ENCODE data around the gene TPTE2.
A peak's percentile ranks its signal among the peaks of the same experiment; 100 is the strongest.
"Not testable (repeated sequence)": the region's sequence is repeated elsewhere in the genome, so short reads cannot be mapped to it uniquely, and the experiment has no call there.

TPTE2 gene

GRCh38 chr13:19561127-19561582 is at the start of gene TPTE2:
Gene TPTE2 (minus strand): TSS chr13:19561532. CDS start chr13:19503234, 58,298 bp downstream.
- not testable (repeated sequence) for DNase-seq (ENCODE audit: low read depth)

GRCh38 chr13:19607523-19608078 is 46.3 kb upstream of the TPTE2 start:
- DNase-seq (ENCODE audit: low read depth), result peak; percentile 24

- no peak for DNase-seq (ENCODE audit: low read depth)
Measured at GRCh38 chr13:19606737-19607136, 45.4 kb upstream of the TPTE2 start.

GRCh38 chr13:19606152-19606551 is 44.8 kb upstream of the TPTE2 start:
- DNase-seq (ENCODE audit: low read depth), result peak; percentile 64

- peak; percentile 23 for DNase-seq (ENCODE audit: low read depth)
Measured at GRCh38 chr13:19605161-19605955, 44.0 kb upstream of the TPTE2 start.

GRCh38 chr13:19604306-19604705 is 43.0 kb upstream of the TPTE2 start:
- DNase-seq (ENCODE audit: low read depth), result no peak

- DNase-seq (ENCODE audit: low read depth), result peak; percentile 64
Measured at GRCh38 chr13:19601749-19602725, 40.7 kb upstream of the TPTE2 start.

- DNase-seq (ENCODE audit: low read depth), result peak; percentile 93
Measured at GRCh38 chr13:19597523-19597922, 36.2 kb upstream of the TPTE2 start.

GRCh38 chr13:19596960-19597361 is 35.6 kb upstream of the TPTE2 start:
- peak; percentile 86 for DNase-seq (ENCODE audit: low read depth)

GRCh38 chr13:19596086-19596485 is 34.8 kb upstream of the TPTE2 start:
- no peak for DNase-seq (ENCODE audit: low read depth)

GRCh38 chr13:19592657-19593180 is 31.4 kb upstream of the TPTE2 start:
- no peak for DNase-seq (ENCODE audit: low read depth)

- no peak for DNase-seq (ENCODE audit: low read depth)
Measured at GRCh38 chr13:19591864-19592263, 30.5 kb upstream of the TPTE2 start.

GRCh38 chr13:19590423-19590822 is 29.1 kb upstream of the TPTE2 start:
- no peak for DNase-seq (ENCODE audit: low read depth)

- DNase-seq (ENCODE audit: low read depth), result no peak
Measured at GRCh38 chr13:19589312-19589711, 28.0 kb upstream of the TPTE2 start.

- peak; percentile 79 for DNase-seq (ENCODE audit: low read depth)
Measured at GRCh38 chr13:19587635-19588300, 26.4 kb upstream of the TPTE2 start.

GRCh38 chr13:19586904-19587634 is 25.7 kb upstream of the TPTE2 start:
- DNase-seq (ENCODE audit: low read depth), result peak; percentile 93

- no peak for DNase-seq (ENCODE audit: low read depth)
Measured at GRCh38 chr13:19581675-19582074, 20.3 kb upstream of the TPTE2 start.

GRCh38 chr13:19575230-19575629 is 13.9 kb upstream of the TPTE2 start:
- DNase-seq (ENCODE audit: low read depth), result no peak

- DNase-seq (ENCODE audit: low read depth), result no peak
Measured at GRCh38 chr13:19573120-19573716, 11.9 kb upstream of the TPTE2 start.

GRCh38 chr13:19572280-19572679 is 10.9 kb upstream of the TPTE2 start:
- no peak for DNase-seq (ENCODE audit: low read depth)

Measured in ELR (cell line).